ENCODE results near the gene SIL1.
A peak's percentile ranks its signal among the peaks of the same experiment; 100 is the strongest.

The SIL1 gene

GRCh38 chr5:138981131-138981530, 217.0 kb downstream of the SIL1 start:
- Histone ChIP-seq H3K4me1 (peaks cover 22% of the 10 kb centered on the region), H4K20me1 (no peaks in the 10 kb centered on the region), H3K9ac (no peak overlapping the region), H3K36me3 (no peaks in the 10 kb centered on the region), H3K27ac (no peak overlapping the region), H3K9me3 (no peaks in the 10 kb centered on the region), H3K4me2 (peak overlapping the region; percentile 41), H3K4me3 (no peak overlapping the region), H3K27me3 (no peaks in the 10 kb centered on the region)
- TF ChIP-seq Cebpa-rat (IDR thresholded peaks at IDR 0.05), result no peak

GRCh38 chr5:138980441-138980840, 217.7 kb downstream of the SIL1 start:
- Histone ChIP-seq H3K4me2 (no peak overlapping the region), H3K4me3 (no peak overlapping the region), H3K36me3 (no peaks in the 10 kb centered on the region), H4K20me1 (no peaks in the 10 kb centered on the region), H3K4me1 (peaks cover 23% of the 10 kb centered on the region), H3K27me3 (no peaks in the 10 kb centered on the region), H3K9ac (no peak overlapping the region), H3K27ac (no peak overlapping the region), H3K9me3 (no peaks in the 10 kb centered on the region)
- no peak for TF ChIP-seq Cebpa-rat (IDR thresholded peaks at IDR 0.05)

- H3K4me2 ChIP-seq, result no peak overlapping the region
- H3K4me3 ChIP-seq, result no peak overlapping the region
- H3K4me1 ChIP-seq, result peaks cover 21% of the 10 kb centered on the region
- H3K27ac ChIP-seq, result no peak overlapping the region
- no peak overlapping the region for H3K9ac ChIP-seq
- no peaks in the 10 kb centered on the region for H3K9me3 ChIP-seq
- no peaks in the 10 kb centered on the region for H3K36me3 ChIP-seq
- H4K20me1 ChIP-seq, result no peaks in the 10 kb centered on the region
- H3K27me3 ChIP-seq, result no peaks in the 10 kb centered on the region
- no peak for TF ChIP-seq Cebpa-rat (IDR thresholded peaks at IDR 0.05)
These were observed 218.4 kb downstream of the SIL1 start for GRCh38 chr5:138979684-138980280.

GRCh38 chr5:138978581-138978980, 219.6 kb downstream of the SIL1 start:
- H3K27me3 ChIP-seq, result no peaks in the 10 kb centered on the region
- H3K4me1 ChIP-seq, result peaks cover 19% of the 10 kb centered on the region
- no peak for TF ChIP-seq Cebpa-rat (IDR thresholded peaks at IDR 0.05)
- H3K27ac ChIP-seq, result no peak overlapping the region
- no peaks in the 10 kb centered on the region for H3K36me3 ChIP-seq
- no peaks in the 10 kb centered on the region for H4K20me1 ChIP-seq
- no peaks in the 10 kb centered on the region for H3K9me3 ChIP-seq
- H3K4me2 ChIP-seq, result no peak overlapping the region
- no peak overlapping the region for H3K4me3 ChIP-seq
- H3K9ac ChIP-seq, result no peak overlapping the region

GRCh38 chr5:138978080-138978479, 220.1 kb downstream of the SIL1 start:
- no peak for TF ChIP-seq Cebpa-rat (IDR thresholded peaks at IDR 0.05)
- Histone ChIP-seq H3K4me2 (no peak overlapping the region), H3K27me3 (no peaks in the 10 kb centered on the region), H3K4me1 (peaks cover 19% of the 10 kb centered on the region), H3K9me3 (no peaks in the 10 kb centered on the region), H3K36me3 (no peaks in the 10 kb centered on the region), H4K20me1 (no peaks in the 10 kb centered on the region), H3K27ac (no peak overlapping the region), H3K9ac (no peak overlapping the region), H3K4me3 (no peak overlapping the region)

GRCh38 chr5:138975098-138975847, 222.9 kb downstream of the SIL1 start:
- TF ChIP-seq Cebpa-rat (IDR thresholded peaks at IDR 0.05), result no peak
- no peaks in the 10 kb centered on the region for H3K9me3 ChIP-seq
- no peaks in the 10 kb centered on the region for H3K27me3 ChIP-seq
- no peak overlapping the region for H3K27ac ChIP-seq
- H3K9ac ChIP-seq, result no peak overlapping the region
- H3K36me3 ChIP-seq, result no peaks in the 10 kb centered on the region
- H3K4me1 ChIP-seq, result peaks cover 14% of the 10 kb centered on the region
- no peaks in the 10 kb centered on the region for H4K20me1 ChIP-seq
- no peak overlapping the region for H3K4me3 ChIP-seq
- H3K4me2 ChIP-seq, result no peak overlapping the region

GRCh38 chr5:138974227-138975063, 223.7 kb downstream of the SIL1 start:
- H3K4me3 ChIP-seq, result no peak overlapping the region
- H3K9ac ChIP-seq, result no peak overlapping the region
- H3K4me1 ChIP-seq, result peaks cover 14% of the 10 kb centered on the region; the same call in 1 of the 2 replicates
- no peak overlapping the region for H3K27ac ChIP-seq
- no peaks in the 10 kb centered on the region for H3K36me3 ChIP-seq
- no peaks in the 10 kb centered on the region for H3K9me3 ChIP-seq
- no peak for TF ChIP-seq Cebpa-rat (IDR thresholded peaks at IDR 0.05)
- no peak overlapping the region for H3K4me2 ChIP-seq
- no peaks in the 10 kb centered on the region for H4K20me1 ChIP-seq
- no peaks in the 10 kb centered on the region for H3K27me3 ChIP-seq

- no peak for TF ChIP-seq Cebpa-rat (IDR thresholded peaks at IDR 0.05)
- Histone ChIP-seq H3K4me3 (no peak overlapping the region), H3K36me3 (no peaks in the 10 kb centered on the region), H3K27ac (no peak overlapping the region), H3K4me1 (peaks cover 24% of the 10 kb centered on the region), H3K9ac (no peak overlapping the region), H3K27me3 (no peaks in the 10 kb centered on the region), H3K9me3 (no peaks in the 10 kb centered on the region), H3K4me2 (no peak overlapping the region), H4K20me1 (peaks cover 8% of the 10 kb centered on the region; the same call in 1 of the 2 replicates)
These were observed 225.3 kb downstream of the SIL1 start for GRCh38 chr5:138972836-138973235.

GRCh38 chr5:138972230-138972629, 225.9 kb downstream of the SIL1 start:
- Histone ChIP-seq H3K36me3 (no peaks in the 10 kb centered on the region), H3K27ac (no peak overlapping the region)

More at GRCh38 chr5:138972230-138972629, 225.9 kb downstream of the SIL1 start:
- no peak overlapping the region for H3K4me3 ChIP-seq
- no peaks in the 10 kb centered on the region for H3K9me3 ChIP-seq
- peaks cover 12% of the 10 kb centered on the region; the same call in 1 of the 2 replicates for H4K20me1 ChIP-seq
- peaks cover 30% of the 10 kb centered on the region for H3K4me1 ChIP-seq
- H3K27me3 ChIP-seq, result no peaks in the 10 kb centered on the region
- H3K9ac ChIP-seq, result no peak overlapping the region
- no peak overlapping the region for H3K4me2 ChIP-seq
- TF ChIP-seq Cebpa-rat (IDR thresholded peaks at IDR 0.05), result no peak
